Astrocyte of the cerebellum (primary cell): ENCODE measurements around the gene ATP9B.
A peak's percentile ranks its signal among the peaks of the same experiment; 100 is the strongest.

Source experiments
- DNase-seq: peaks from one replicate; pipeline ENCODE4 v3.0.0-alpha.2; 2011; ENCODE audit warnings: low read depth
- H3K4me3 ChIP-seq: 2 replicates; pipeline ENCODE4 v1.5.1; 2011; ENCODE audit warnings: mild to moderate bottlenecking, low read depth, low read length, moderate library complexity
- CTCF ChIP-seq: IDR thresholded peaks from 2 replicates; pipeline ENCODE4 v1.5.1; 2012; ENCODE audit warnings: low read length, low read depth, moderate library complexity, mild to moderate bottlenecking; ENCODE audit errors: missing control alignments
- in situ Hi-C: cut with HindIII; loops from 2 replicates; pipeline ENCODE4 v1.10.0; 2017; ENCODE audit warnings: low sequenced_read_pairs

The ATP9B gene

DNA sequence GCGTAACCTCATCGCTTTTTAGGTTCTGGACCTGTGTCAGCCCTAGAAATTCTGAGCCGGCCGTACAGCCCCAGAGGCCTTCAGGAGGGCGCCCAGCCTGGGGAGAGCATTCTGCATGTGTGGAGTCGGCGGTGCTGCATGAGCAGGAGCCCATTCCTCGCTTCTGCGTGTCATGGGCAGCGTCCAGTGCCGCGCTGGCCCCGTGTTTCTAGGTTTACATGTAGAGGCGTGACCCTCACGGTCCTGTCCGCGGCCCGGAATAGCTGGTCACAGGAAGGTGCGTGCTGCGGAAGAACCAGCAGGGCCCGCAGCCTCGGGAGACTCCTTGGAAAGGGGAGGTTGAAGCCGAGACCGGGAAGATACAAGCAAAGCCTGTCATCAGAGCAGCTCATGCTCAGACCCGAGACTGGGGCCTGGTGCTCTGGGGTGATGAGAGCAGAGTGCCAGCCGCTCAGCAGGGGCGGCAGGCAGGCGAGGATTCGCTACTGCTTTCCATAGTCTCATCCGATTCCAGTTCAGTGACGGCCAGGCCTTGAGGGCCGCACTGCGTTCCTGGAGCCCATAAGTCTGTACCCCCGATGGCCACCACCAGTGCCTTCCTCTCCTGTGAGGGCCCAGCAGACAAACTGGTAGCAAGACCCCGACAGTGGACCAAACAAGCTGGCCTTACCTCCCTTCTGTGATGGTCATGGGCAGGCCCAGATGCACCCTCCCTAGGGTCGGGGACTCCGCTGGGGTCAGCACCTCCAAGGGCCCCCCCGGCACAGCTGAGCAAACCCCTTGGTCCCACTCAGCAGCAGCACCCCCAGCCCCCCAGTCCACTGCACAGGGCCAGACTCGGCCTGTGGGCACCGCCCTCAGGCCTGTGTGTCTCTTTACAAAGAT is 311.0 kb downstream of the ATP9B start:
- no peak overlapping the region for H3K4me3 ChIP-seq
- in situ Hi-C loops: loop anchor here (10.0 kb wide), 1 partner anchor 335 kb away; no protein-coding TSS in a partner anchor
- TF ChIP-seq CTCF: no peak
- no peak for DNase-seq

DNA sequence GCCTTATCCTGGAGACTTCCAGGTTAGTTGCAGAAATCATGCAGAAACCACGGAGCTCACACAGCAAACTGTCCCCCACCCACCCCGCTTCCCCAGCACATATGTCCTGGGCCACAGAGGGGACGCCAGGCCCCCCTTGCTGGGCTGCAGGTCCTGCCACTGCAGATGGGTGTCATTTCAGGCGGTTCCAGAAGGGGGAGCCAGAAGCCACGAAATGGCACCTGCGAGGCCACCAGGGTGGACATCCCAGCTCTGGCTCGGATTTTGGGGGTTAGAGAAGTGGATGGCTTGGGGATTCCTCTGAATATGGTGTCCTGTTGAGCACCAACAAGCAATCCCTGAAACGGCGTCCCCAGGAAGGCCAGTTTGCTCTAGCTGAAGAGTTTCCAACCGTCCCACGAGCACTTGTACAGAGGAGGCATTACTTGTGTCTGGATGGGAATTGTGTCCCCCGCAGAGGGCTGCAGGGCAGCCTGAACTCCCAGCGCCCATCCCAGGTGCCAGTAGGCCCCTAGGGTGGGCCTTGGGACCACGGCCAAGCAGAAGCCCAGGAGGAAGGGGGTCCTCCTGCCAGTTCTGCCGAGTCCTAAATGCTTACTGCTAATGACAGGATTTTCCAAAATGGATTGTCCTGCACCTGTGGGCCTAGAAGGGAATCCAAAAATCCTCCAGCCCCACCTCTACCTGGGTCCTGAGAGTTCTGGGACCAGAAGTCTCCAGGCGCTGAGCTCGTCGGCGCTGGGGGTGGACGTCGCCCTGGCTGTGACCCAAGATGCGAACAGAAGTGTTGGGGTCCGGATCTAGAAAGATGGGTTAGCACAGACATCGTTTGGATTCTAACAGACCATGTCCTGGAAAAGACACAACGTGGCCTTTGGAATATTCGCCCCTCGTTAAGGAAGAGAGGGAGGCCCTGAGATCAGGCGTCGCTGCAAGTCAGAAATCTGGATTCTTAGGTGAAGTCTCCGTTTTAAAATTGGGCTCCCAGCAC is 311.9 kb downstream of the ATP9B start:
- DNase-seq: no peak
- TF ChIP-seq CTCF: peak; percentile 81
- in situ Hi-C loops: loop anchor here (10.0 kb wide), 1 partner anchor 334 kb away; no protein-coding TSS in a partner anchor
- H3K4me3 ChIP-seq: no peak overlapping the region

DNA sequence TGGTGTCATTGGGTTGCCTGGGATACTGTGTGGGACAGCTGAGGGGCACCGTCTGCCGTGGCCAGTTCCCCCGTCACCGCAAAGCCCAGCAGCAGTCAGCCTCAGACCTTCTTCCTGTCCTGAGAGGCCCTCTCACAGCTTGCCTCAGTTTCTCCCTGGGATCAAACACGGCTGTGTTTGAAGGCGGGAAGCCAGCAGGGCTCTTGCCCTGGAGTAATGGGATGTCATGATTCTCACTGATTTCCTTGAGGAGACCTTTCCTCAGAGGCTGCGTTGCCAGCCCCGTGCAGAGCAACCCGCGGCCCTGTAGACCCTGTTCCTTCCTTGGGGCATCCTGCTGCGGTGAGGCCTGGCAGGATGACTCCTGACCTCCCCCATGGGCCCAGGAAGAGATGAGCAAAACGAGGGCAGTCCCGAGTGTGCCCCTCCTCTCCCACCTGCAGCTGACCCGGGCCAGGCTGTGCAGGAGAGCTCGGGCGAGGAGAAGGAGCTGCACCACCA is 312.7 kb downstream of the ATP9B start:
- no peak for DNase-seq
- TF ChIP-seq CTCF: no peak
- H3K4me3 ChIP-seq: no peak overlapping the region
- in situ Hi-C loops: loop anchor here (10.0 kb wide), 1 partner anchor 333 kb away; no protein-coding TSS in a partner anchor

DNA sequence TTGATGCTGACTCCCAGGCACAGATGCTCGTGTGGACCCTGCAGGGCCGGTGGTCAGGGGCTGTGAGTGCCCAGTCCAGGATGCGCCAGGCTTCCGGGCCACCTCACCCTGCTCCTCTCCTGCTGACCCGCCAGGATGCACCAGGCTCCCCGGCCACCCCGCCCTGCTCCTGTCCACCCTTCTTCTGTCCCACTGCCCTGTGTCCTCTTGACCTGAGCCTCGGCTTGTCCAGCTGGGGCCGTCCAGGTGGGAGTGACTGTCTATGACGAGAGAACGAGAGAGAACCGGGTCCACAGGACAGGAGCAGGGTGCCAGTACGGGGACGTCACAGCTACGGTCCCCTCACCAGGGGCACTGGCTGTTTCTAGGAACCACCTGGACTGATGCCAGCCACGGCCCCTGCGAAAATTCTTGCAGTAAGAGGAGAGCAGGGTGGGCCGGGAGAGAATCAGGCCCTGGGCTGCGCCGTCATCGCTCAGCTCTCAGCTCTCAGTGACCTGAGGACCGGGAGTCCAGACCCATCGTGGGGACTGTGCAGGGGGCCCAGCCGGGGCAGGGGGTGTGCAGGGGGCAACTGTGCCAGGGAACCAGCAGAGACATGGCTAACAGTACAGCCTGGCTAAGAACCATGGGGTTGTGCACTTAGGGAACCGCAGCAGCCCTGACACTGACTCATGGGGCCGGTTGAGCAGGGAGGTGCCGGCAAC is 313.6 kb downstream of the ATP9B start:
- in situ Hi-C loops: loop anchor here (10.0 kb wide), 1 partner anchor 332 kb away; no protein-coding TSS in a partner anchor

GRCh38 chr18:79383388-79384056 is 314.3 kb downstream of the ATP9B start:
- in situ Hi-C loops: loop anchor here (10.0 kb wide), 1 partner anchor 331 kb away; no protein-coding TSS in a partner anchor
- H3K4me3 ChIP-seq: no peak overlapping the region
- no peak for TF ChIP-seq CTCF
- no peak for DNase-seq

More for the DNA sequence above, 313.6 kb downstream of the ATP9B start:
- no peak for DNase-seq
- no peak for TF ChIP-seq CTCF
- H3K4me3 ChIP-seq: no peak overlapping the region
